ENCODE results near the gene TRIP10. TPM values are rescaled to one million over a fixed set of nuclear protein-coding genes. Genes with fewer than 3 reads are reported as not detected.

The TRIP10 gene
- total and polyA plus RNA-seq, 11 donors = 62.5 to 172 (median 85.8) TPM

DNA sequence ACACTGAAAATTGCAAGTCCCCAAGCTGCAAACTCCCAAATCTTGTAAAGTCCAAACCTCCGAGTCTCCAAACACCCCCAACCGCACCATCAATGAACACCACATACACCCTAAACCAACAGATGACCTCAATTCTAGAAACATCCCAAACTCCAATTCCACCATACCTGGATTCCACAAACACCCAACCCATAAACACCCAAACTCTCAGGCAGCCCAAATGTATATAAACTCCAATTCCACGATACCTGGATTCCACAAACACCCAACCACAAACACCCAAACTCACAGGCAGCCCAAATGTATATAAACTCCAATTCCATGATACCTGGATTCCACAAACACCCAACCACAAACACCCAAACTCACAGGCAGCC lies 19.5 kb upstream of the TRIP10 start:
- Histone ChIP-seq H3K4me1 (peaks cover 0 to 43% (median 0%) of the 10 kb centered on the region in 12 donors), H3K27me3 (peaks cover 0 to 14% (median 0%) of the 10 kb centered on the region in 9 donors), H3K4me3 (peak overlapping the region in 8 of 12 donors; percentile 25 to 52 (median 33)), H3K9me3 (no peaks in the 10 kb centered on the region), H3K36me3 (no peaks in the 10 kb centered on the region), H3K27ac (peak overlapping the region in 3 of 12 donors; percentile 29 to 54 (median 38))
- DNase-seq = no peak
- intact Hi-C loops (cut with DNase I) = no loop called here
- WGBS, 4 donors = 84 to 92% (median 90%) methylated on average over 3 of the region's 3 CpGs
- ATAC-seq = no peak
- TF ChIP-seq POLR2A (IDR thresholded peaks at IDR 0.05) (no peak), CTCF (IDR thresholded peaks at IDR 0.05) (no peak)

DNA sequence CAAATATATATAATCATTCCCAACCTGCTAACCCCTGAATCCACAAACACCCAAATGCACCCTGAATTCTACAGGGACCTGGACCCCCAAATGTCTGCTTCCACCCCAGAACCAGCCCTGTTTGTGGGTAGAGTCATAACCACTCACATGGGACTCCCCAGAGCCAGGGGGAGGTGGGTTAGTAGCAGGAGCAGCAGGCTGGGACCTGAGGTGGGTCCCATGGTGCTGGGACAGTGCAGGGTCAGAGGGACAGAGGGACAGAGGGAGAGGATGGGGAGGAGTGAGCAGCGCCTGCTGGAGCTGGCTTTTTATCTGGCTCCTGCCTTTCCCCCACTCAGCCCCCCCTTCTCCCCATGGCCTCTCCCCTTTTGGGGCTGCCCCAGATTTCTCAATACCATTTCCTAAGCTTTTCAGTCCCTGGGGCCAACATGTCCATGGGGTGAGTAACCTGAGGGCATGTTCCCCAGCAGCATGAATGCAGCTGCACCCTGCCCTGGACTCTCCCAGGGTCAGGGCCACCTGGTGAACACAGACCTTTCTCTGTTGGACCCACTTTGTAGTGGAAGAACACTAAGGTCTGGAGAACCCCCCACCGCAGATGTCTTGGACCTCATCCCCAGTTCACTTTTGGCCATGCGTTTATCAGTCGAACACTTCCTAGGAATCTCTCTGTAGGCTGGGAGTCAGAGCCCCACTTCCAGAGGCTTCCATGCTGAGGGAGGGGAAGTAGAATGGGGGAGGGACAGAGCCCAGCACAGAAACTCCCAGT lies 18.9 kb upstream of the TRIP10 start, which contains the start of gene C3:
C3 (minus strand) TSS at position 282 of the 769 bp plus-strand sequence; CDS start at position 221, 61 bp downstream.
- peak within 1 kb of the TSS in 10 of 12 donors; percentile 5 to 52 (median 32) for H3K4me3 ChIP-seq
- H3K36me3 ChIP-seq = no peaks in the 10 kb centered on the region
- H3K27ac ChIP-seq = peak within 1 kb of the TSS in 4 of 12 donors; percentile 29 to 54 (median 38)
- DNase-seq = peak; percentile 49 to 80 (median 63)
- WGBS, 4 donors = 43 to 64% (median 56%) methylated on average over 4 of the region's 4 CpGs
- peaks cover 0 to 14% (median 0%) of the 10 kb centered on the region in 9 donors for H3K27me3 ChIP-seq
- peak; percentile 52 to 87 (median 86) for ATAC-seq
- intact Hi-C loops (cut with DNase I) = no loop called here
- TF ChIP-seq CTCF (IDR thresholded peaks at IDR 0.05) (no peak), POLR2A (IDR thresholded peaks at IDR 0.05) (no peak)
- H3K4me1 ChIP-seq = peaks cover 0 to 48% (median 0%) of the 10 kb centered on the region in 12 donors
- H3K9me3 ChIP-seq = no peaks in the 10 kb centered on the region

DNA sequence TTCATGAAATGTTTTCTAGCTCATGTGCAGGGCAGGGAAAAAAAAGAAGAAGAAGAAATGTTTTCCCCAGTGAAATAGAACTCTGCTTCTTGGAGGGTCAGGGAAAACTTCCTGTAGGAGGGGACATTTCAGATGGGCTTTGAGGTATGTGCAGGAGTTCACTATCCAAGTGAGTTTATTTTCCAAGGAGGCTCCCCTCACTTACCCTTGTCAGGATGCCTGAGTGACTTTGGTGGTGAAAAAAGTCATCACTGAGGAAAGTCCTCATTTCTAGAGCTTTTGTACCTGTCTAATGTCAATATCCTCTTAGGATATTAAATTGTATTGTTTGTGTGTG lies 18.4 kb upstream of the TRIP10 start:
- peaks cover 0 to 48% (median 0%) of the 10 kb centered on the region in 12 donors for H3K4me1 ChIP-seq
- peaks cover 0 to 14% (median 0%) of the 10 kb centered on the region in 9 donors for H3K27me3 ChIP-seq
- TF ChIP-seq CTCF (IDR thresholded peaks at IDR 0.05) (no peak), POLR2A (IDR thresholded peaks at IDR 0.05) (no peak)
- H3K27ac ChIP-seq = peak overlapping the region in 4 of 12 donors; percentile 9 to 54 (median 29)
- H3K4me3 ChIP-seq = no peak overlapping the region
- no peaks in the 10 kb centered on the region for H3K36me3 ChIP-seq
- DNase-seq = no peak
- no peak for ATAC-seq
- intact Hi-C loops (cut with DNase I) = no loop called here
- H3K9me3 ChIP-seq = no peaks in the 10 kb centered on the region

DNA sequence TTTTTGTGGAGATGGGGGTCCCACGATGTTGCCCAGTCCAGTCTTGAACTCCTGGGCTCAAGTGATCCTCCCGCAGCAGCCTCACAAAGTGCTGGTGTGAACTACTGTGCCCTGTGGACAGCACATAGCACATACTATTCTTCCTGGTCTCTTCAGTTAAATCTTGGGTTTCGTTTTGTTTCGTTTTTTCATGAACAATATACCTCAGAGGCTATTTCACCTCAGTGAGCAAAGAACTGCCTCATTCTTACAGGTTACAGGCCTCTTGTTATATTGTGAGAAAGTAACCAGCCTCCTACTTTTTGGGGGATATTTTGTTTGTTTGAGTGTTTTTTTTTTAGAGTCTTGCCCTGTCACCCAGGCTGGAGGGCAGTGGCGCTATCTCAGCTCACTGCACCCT lies 17.7 kb upstream of the TRIP10 start:
- Histone ChIP-seq H3K9me3 (no peaks in the 10 kb centered on the region), H3K4me1 (peaks cover 0 to 48% (median 0%) of the 10 kb centered on the region in 12 donors), H3K27ac (no peak overlapping the region), H3K36me3 (no peaks in the 10 kb centered on the region), H3K4me3 (no peak overlapping the region), H3K27me3 (peaks cover 0 to 13% (median 0%) of the 10 kb centered on the region in 9 donors)
- no peak for ATAC-seq
- 73 to 81% (median 77%) methylated on average over 5 of the region's 5 CpGs for WGBS, 4 donors
- no peak for DNase-seq
- TF ChIP-seq POLR2A (IDR thresholded peaks at IDR 0.05) (no peak), CTCF (IDR thresholded peaks at IDR 0.05) (no peak)
- intact Hi-C loops (cut with DNase I) = no loop called here

Data from heart left ventricle (tissue), 16 donors.